Measurements from ENCODE around the gene LRRN1. TPM values are rescaled to one million over a fixed set of nuclear protein-coding genes. Genes with fewer than 3 reads are reported as not detected.

Gene LRRN1
- total RNA-seq (2014; rRNA removed) (not detected in 2 replicates), Bru-seq, nascent RNA (percentile 4 among the genes with signal in this experiment), BruChase-seq, experiment 1, labeled RNA remaining after a 6-hour chase (percentile 9 among the genes with signal in this experiment), BruChase-seq, experiment 2, labeled RNA remaining after a 2-hour chase (percentile 5 among the genes with signal in this experiment)
- long read RNA-seq, result 0 reads

- Histone ChIP-seq H3K4me3 (ENCODE audit: low read length) (no peak within 1 kb of the TSS), H2AFZ (ENCODE audit: low read length) (no peak within 1 kb of the TSS), H4K20me1 (ENCODE audit: low read length) (no peaks in the 10 kb centered on the region), H3F3A (ENCODE audit: low read length, unreplicated experiment) (no peaks in the 10 kb centered on the region), H3K9ac (ENCODE audit: low read length) (no peak within 1 kb of the TSS), H3K79me2 (ENCODE audit: low read length) (no peaks in the 10 kb centered on the region), H3K9me3 (ENCODE audit: low read length) (peaks cover 16% of the 10 kb centered on the region), H3K27me3 (ENCODE audit: low read length) (no peaks in the 10 kb centered on the region), H3K9me2 (replicated peaks; ENCODE audit: low read length) (no peaks in the 10 kb centered on the region), H3K36me3 (ENCODE audit: low read depth, low read length) (no peaks in the 10 kb centered on the region), H3K4me2 (ENCODE audit: low read length) (no peak within 1 kb of the TSS), H3K27ac (ENCODE audit: low read length) (no peak within 1 kb of the TSS), H3K4me1 (ENCODE audit: insufficient read depth, low read length) (no peaks in the 10 kb centered on the region)
- DNase-seq (no peak), ATAC-seq (no peak)
- intact Hi-C loops (cut with micrococcal nuclease), result no loop called here
- POLR2A ChIA-PET (ENCODE audit: unreplicated experiment), result no interaction called here
- TF ChIP-seq EZH2phosphoT487 (IDR thresholded peaks at IDR 0.05; ENCODE audit: borderline replicate concordance, low read length) (no peak), EZH2 (IDR thresholded peaks at IDR 0.05; ENCODE audit: low read length, unreplicated experiment) (no peak)
- TF ChIP-seq, protein P1, sequence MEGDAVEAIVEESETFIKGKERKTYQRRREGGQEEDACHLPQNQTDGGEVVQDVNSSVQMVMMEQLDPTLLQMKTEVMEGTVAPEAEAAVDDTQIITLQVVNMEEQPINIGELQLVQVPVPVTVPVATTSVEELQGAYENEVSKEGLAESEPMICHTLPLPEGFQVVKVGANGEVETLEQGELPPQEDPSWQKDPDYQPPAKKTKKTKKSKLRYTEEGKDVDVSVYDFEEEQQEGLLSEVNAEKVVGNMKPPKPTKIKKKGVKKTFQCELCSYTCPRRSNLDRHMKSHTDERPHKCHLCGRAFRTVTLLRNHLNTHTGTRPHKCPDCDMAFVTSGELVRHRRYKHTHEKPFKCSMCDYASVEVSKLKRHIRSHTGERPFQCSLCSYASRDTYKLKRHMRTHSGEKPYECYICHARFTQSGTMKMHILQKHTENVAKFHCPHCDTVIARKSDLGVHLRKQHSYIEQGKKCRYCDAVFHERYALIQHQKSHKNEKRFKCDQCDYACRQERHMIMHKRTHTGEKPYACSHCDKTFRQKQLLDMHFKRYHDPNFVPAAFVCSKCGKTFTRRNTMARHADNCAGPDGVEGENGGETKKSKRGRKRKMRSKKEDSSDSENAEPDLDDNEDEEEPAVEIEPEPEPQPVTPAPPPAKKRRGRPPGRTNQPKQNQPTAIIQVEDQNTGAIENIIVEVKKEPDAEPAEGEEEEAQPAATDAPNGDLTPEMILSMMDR (conservative IDR thresholded peaks at IDR 0.05; ENCODE audit: low read depth, low read length), result no peak
- BruUV-seq (replicated peaks), result no TSS peak
- CTCF ChIA-PET, result no interaction called here
Observed at GRCh38 chr3:3799173-3800079, at the start of gene LRRN1. Gene LRRN1, plus strand, starts transcription at chr3:3799431. Its CDS starts 45,211 bp downstream, at chr3:3844642.

- ChIA-PET CTCF (no interaction called here), POLR2A (ENCODE audit: unreplicated experiment) (no interaction called here)
- H3K9me2 ChIP-seq (replicated peaks; ENCODE audit: low read length), result no peaks in the 10 kb centered on the region
- peaks cover 32% of the 10 kb centered on the region for H3K9me3 ChIP-seq (ENCODE audit: low read length)
- no peaks in the 10 kb centered on the region for H3K4me1 ChIP-seq (ENCODE audit: insufficient read depth, low read length)
- H3K36me3 ChIP-seq (ENCODE audit: low read depth, low read length), result no peaks in the 10 kb centered on the region
- TF ChIP-seq EZH2phosphoT487 (IDR thresholded peaks at IDR 0.05; ENCODE audit: borderline replicate concordance, low read length) (no peak), EZH2 (IDR thresholded peaks at IDR 0.05; ENCODE audit: low read length, unreplicated experiment) (no peak)
- TF ChIP-seq, protein P1 (conservative IDR thresholded peaks at IDR 0.05; ENCODE audit: low read depth, low read length), result no peak
- no peak overlapping the region for H3K4me3 ChIP-seq (ENCODE audit: low read length)
- no TSS peak for BruUV-seq (replicated peaks)
- H3K4me2 ChIP-seq (ENCODE audit: low read length), result no peak overlapping the region
- H3K9ac ChIP-seq (ENCODE audit: low read length), result no peak overlapping the region
- H3K79me2 ChIP-seq (ENCODE audit: low read length), result no peaks in the 10 kb centered on the region
- H3K27ac ChIP-seq (ENCODE audit: low read length), result no peak overlapping the region
- DNase-seq (no peak), ATAC-seq (no peak)
- no peak overlapping the region for H2AFZ ChIP-seq (ENCODE audit: low read length)
- no peaks in the 10 kb centered on the region for H3F3A ChIP-seq (ENCODE audit: low read length, unreplicated experiment)
- intact Hi-C loops (cut with micrococcal nuclease), result no loop called here
- H3K27me3 ChIP-seq (ENCODE audit: low read length), result no peaks in the 10 kb centered on the region
- no peaks in the 10 kb centered on the region for H4K20me1 ChIP-seq (ENCODE audit: low read length)
Observed at GRCh38 chr3:3753416-3753815, 45.8 kb upstream of the LRRN1 start.

- H3K36me3 ChIP-seq (ENCODE audit: low read depth, low read length), result no peaks in the 10 kb centered on the region
- no peak overlapping the region for H2AFZ ChIP-seq (ENCODE audit: low read length)
- no peaks in the 10 kb centered on the region for H3K9me2 ChIP-seq (replicated peaks; ENCODE audit: low read length)
- H3K79me2 ChIP-seq (ENCODE audit: low read length), result no peaks in the 10 kb centered on the region
- H3K27me3 ChIP-seq (ENCODE audit: low read length), result no peaks in the 10 kb centered on the region
- no peaks in the 10 kb centered on the region for H3K4me1 ChIP-seq (ENCODE audit: insufficient read depth, low read length)
- CTCF ChIA-PET, result no interaction called here
- no peak for ATAC-seq
- H3F3A ChIP-seq (ENCODE audit: low read length, unreplicated experiment), result no peaks in the 10 kb centered on the region
- H3K4me2 ChIP-seq (ENCODE audit: low read length), result no peak overlapping the region
- no peaks in the 10 kb centered on the region for H4K20me1 ChIP-seq (ENCODE audit: low read length)
- H3K27ac ChIP-seq (ENCODE audit: low read length), result no peak overlapping the region
- intact Hi-C loops (cut with micrococcal nuclease), result no loop called here
- H3K9ac ChIP-seq (ENCODE audit: low read length), result no peak overlapping the region
- TF ChIP-seq, protein P1 (conservative IDR thresholded peaks at IDR 0.05; ENCODE audit: low read depth, low read length), result no peak
- TF ChIP-seq EZH2phosphoT487 (IDR thresholded peaks at IDR 0.05; ENCODE audit: borderline replicate concordance, low read length) (no peak), EZH2 (IDR thresholded peaks at IDR 0.05; ENCODE audit: low read length, unreplicated experiment) (no peak)
- no TSS peak for BruUV-seq (replicated peaks)
- H3K9me3 ChIP-seq (ENCODE audit: low read length), result peaks cover 51% of the 10 kb centered on the region
- POLR2A ChIA-PET (ENCODE audit: unreplicated experiment), result no interaction called here
- no peak for DNase-seq
- no peak overlapping the region for H3K4me3 ChIP-seq (ENCODE audit: low read length)
Observed at GRCh38 chr3:3765661-3766060, 33.6 kb upstream of the LRRN1 start.
